ENCODE data around the gene TANGO2. TPM values are rescaled to one million over a fixed set of nuclear protein-coding genes. Genes with fewer than 3 reads are reported as not detected.

Gene TANGO2
- polyA plus RNA-seq, 1 of the 3 experiments (the other 2 are of a cell fraction): 20.7 TPM

GRCh38 chr22:19992481-19992911 lies 28.4 kb upstream of the TANGO2 start:
- H2AFZ ChIP-seq (ENCODE audit: low read depth): no peak overlapping the region
- H3K4me3 ChIP-seq (ENCODE audit: low read depth in 2 of 2, low read length in 1 of 2): no peak overlapping the region
- H3K9me2 ChIP-seq: no peaks in the 10 kb centered on the region
- ChIA-PET POLR2A (no interaction called here), CTCF (interaction anchor here (0.8 to 16.4 kb wide), 3 partner anchors 20 to 44 kb away, joined by 3 to 224 read pairs (median 15); no protein-coding TSS in a partner anchor)
- no peak overlapping the region for H3K4me2 ChIP-seq
- no peaks in the 10 kb centered on the region for H3K79me2 ChIP-seq (ENCODE audit: insufficient read depth)
- no peaks in the 10 kb centered on the region for H4K20me1 ChIP-seq (ENCODE audit: insufficient read depth)
- H3K4me1 ChIP-seq (ENCODE audit: control insufficient read depth in 1 of 2, insufficient read depth in 2 of 2, low read depth in 1 of 2, low read length in 1 of 2): peaks cover 0 to 71% of the 10 kb centered on the region in 2 experiments; a peak in 2 of 4 replicates
- no peaks in the 10 kb centered on the region for H3K27me3 ChIP-seq (ENCODE audit: insufficient read depth)
- no peaks in the 10 kb centered on the region for H3F3A ChIP-seq (replicated peaks; ENCODE audit: insufficient read depth)
- peak overlapping the region in 1 of 2 experiments; percentile 18; a peak in 1 of 4 replicates for H3K27ac ChIP-seq (ENCODE audit: low read depth in 2 of 2, low read length in 1 of 2)
- no peak for DNase-seq
- no peak overlapping the region for H3K9ac ChIP-seq
- 83% methylated on average over 1 of the region's 7 CpGs for WGBS (ENCODE audit: low lambda C conversion rate)
- no peaks in the 10 kb centered on the region for H3K36me3 ChIP-seq (replicated peaks in 1 of 2; ENCODE audit: control insufficient read depth in 1 of 2, insufficient read depth in 2 of 2, low read length in 1 of 2)
- TF ChIP-seq TEAD4 (IDR thresholded peaks at IDR 0.05; ENCODE audit: borderline replicate concordance, insufficient read depth): no peak
- TF ChIP-seq RXRA (IDR thresholded peaks at IDR 0.05; ENCODE audit: borderline replicate concordance, low read depth): no peak
- TF ChIP-seq EZH2phosphoT487 (IDR thresholded peaks at IDR 0.05; ENCODE audit: borderline replicate concordance, low read depth): no peak
- no peak for TF ChIP-seq POLR2AphosphoS5 (IDR thresholded peaks at IDR 0.05; ENCODE audit: low read depth, low read length)
- no peak for TF ChIP-seq SIN3A (IDR thresholded peaks at IDR 0.05; ENCODE audit: borderline replicate concordance, low read depth, low read length)
- TF ChIP-seq MXI1 (IDR thresholded peaks at IDR 0.05; ENCODE audit: low read depth, low read length): no peak
- TF ChIP-seq TCF12 (IDR thresholded peaks at IDR 0.05): no peak
- no peak for TF ChIP-seq SMC3 (IDR thresholded peaks at IDR 0.05; ENCODE audit: low read depth, low read length)
- H3K9me3 ChIP-seq: no peaks in the 10 kb centered on the region

DNA sequence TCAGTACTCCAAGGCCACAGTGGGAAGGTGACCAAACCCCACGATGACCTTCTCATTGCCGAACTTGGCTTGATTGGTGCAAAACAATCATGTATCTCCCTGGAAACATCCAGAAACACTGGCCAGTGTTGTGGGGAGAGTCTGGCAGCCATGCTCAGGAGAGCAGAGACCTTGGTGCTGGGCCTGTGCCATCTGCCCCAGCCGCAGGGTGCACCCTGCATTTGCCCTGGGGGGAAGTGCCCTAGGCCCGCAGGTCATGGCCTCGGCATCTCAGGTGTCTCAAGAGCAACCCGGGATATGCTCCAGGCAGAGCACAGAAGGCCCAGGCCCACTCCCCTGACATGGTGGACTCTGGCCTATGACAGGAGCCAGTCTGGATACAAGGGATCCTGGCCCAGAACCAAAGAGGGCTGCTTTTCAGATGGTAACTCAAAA lies 28.0 kb upstream of the TANGO2 start:
- no peak for TF ChIP-seq JUND (IDR thresholded peaks at IDR 0.05)
- TF ChIP-seq YY1 (IDR thresholded peaks at IDR 0.05; ENCODE audit: low read depth): no peak
- no peak for TF ChIP-seq RFX5 (IDR thresholded peaks at IDR 0.05; ENCODE audit: low read length)
- no peaks in the 10 kb centered on the region for H3F3A ChIP-seq (replicated peaks; ENCODE audit: insufficient read depth)
- H3K9me2 ChIP-seq: no peaks in the 10 kb centered on the region
- H3K4me1 ChIP-seq (ENCODE audit: control insufficient read depth in 1 of 2, insufficient read depth in 2 of 2, low read depth in 1 of 2, low read length in 1 of 2): peaks cover 0 to 75% of the 10 kb centered on the region in 2 experiments; a peak in 2 of 4 replicates
- DNase-seq: no peak
- no peaks in the 10 kb centered on the region for H4K20me1 ChIP-seq (ENCODE audit: insufficient read depth)
- POLR2A ChIA-PET: no interaction called here
- WGBS (ENCODE audit: low lambda C conversion rate): 50% methylated on average over 1 of the region's 6 CpGs
- H3K79me2 ChIP-seq (ENCODE audit: insufficient read depth): no peaks in the 10 kb centered on the region
- no peak overlapping the region for H3K9ac ChIP-seq
- H3K4me2 ChIP-seq: no peak overlapping the region
- CTCF ChIA-PET: interaction anchor here (16.4 kb wide), 1 partner anchor 19 kb away, joined by 224 read pairs; no protein-coding TSS in a partner anchor
- no peak overlapping the region for H3K4me3 ChIP-seq (ENCODE audit: low read depth in 2 of 2, low read length in 1 of 2)
- peak overlapping the region in 1 of 2 experiments; percentile 18; a peak in 1 of 4 replicates for H3K27ac ChIP-seq (ENCODE audit: low read depth in 2 of 2, low read length in 1 of 2)
- H3K9me3 ChIP-seq: no peaks in the 10 kb centered on the region
- H3K36me3 ChIP-seq (replicated peaks in 1 of 2; ENCODE audit: control insufficient read depth in 1 of 2, insufficient read depth in 2 of 2, low read length in 1 of 2): no peaks in the 10 kb centered on the region
- H2AFZ ChIP-seq (ENCODE audit: low read depth): no peak overlapping the region
- no peaks in the 10 kb centered on the region for H3K27me3 ChIP-seq (ENCODE audit: insufficient read depth)

- Histone ChIP-seq H3K79me2 (ENCODE audit: insufficient read depth) (no peaks in the 10 kb centered on the region), H3K9me3 (no peaks in the 10 kb centered on the region), H3K9me2 (no peaks in the 10 kb centered on the region), H3K4me3 (ENCODE audit: low read depth in 2 of 2, low read length in 1 of 2) (no peak overlapping the region), H3K4me2 (no peak overlapping the region), H3K9ac (no peak overlapping the region), H3F3A (replicated peaks; ENCODE audit: insufficient read depth) (no peaks in the 10 kb centered on the region), H3K36me3 (replicated peaks in 1 of 2; ENCODE audit: control insufficient read depth in 1 of 2, insufficient read depth in 2 of 2, low read length in 1 of 2) (no peaks in the 10 kb centered on the region), H4K20me1 (ENCODE audit: insufficient read depth) (no peaks in the 10 kb centered on the region), H3K4me1 (ENCODE audit: control insufficient read depth in 1 of 2, insufficient read depth in 2 of 2, low read depth in 1 of 2, low read length in 1 of 2) (peaks cover 0 to 85% of the 10 kb centered on the region in 2 experiments; a peak in 2 of 4 replicates), H3K27me3 (ENCODE audit: insufficient read depth) (no peaks in the 10 kb centered on the region), H2AFZ (ENCODE audit: low read depth) (no peak overlapping the region), H3K27ac (ENCODE audit: low read depth in 2 of 2, low read length in 1 of 2) (no peak overlapping the region)
- WGBS (ENCODE audit: low lambda C conversion rate): 93% methylated on average over 7 of the region's 7 CpGs
- ChIA-PET CTCF (no interaction called here), POLR2A (no interaction called here)
- TF ChIP-seq FOSL2 (IDR thresholded peaks at IDR 0.05; ENCODE audit: borderline replicate concordance, low read depth): no peak
- no peak for TF ChIP-seq GATA2 (CRISPR knock-in tag; IDR thresholded peaks at IDR 0.05)
- TF ChIP-seq MEF2A (IDR thresholded peaks at IDR 0.05; ENCODE audit: borderline replicate concordance, low read depth): no peak
- TF ChIP-seq MXI1 (IDR thresholded peaks at IDR 0.05; ENCODE audit: low read depth, low read length): no peak
- TF ChIP-seq, protein P1, sequence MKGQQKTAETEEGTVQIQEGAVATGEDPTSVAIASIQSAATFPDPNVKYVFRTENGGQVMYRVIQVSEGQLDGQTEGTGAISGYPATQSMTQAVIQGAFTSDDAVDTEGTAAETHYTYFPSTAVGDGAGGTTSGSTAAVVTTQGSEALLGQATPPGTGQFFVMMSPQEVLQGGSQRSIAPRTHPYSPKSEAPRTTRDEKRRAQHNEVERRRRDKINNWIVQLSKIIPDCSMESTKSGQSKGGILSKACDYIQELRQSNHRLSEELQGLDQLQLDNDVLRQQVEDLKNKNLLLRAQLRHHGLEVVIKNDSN (IDR thresholded peaks at IDR 0.05; ENCODE audit: borderline replicate concordance, low read depth): no peak
- TF ChIP-seq RAD21 (IDR thresholded peaks at IDR 0.05; ENCODE audit: low read length): no peak
- TF ChIP-seq, protein P2, sequence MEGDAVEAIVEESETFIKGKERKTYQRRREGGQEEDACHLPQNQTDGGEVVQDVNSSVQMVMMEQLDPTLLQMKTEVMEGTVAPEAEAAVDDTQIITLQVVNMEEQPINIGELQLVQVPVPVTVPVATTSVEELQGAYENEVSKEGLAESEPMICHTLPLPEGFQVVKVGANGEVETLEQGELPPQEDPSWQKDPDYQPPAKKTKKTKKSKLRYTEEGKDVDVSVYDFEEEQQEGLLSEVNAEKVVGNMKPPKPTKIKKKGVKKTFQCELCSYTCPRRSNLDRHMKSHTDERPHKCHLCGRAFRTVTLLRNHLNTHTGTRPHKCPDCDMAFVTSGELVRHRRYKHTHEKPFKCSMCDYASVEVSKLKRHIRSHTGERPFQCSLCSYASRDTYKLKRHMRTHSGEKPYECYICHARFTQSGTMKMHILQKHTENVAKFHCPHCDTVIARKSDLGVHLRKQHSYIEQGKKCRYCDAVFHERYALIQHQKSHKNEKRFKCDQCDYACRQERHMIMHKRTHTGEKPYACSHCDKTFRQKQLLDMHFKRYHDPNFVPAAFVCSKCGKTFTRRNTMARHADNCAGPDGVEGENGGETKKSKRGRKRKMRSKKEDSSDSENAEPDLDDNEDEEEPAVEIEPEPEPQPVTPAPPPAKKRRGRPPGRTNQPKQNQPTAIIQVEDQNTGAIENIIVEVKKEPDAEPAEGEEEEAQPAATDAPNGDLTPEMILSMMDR (IDR thresholded peaks at IDR 0.05): no peak
- TF ChIP-seq SIN3A (IDR thresholded peaks at IDR 0.05; ENCODE audit: borderline replicate concordance, low read depth, low read length): no peak
- TF ChIP-seq TEAD4 (IDR thresholded peaks at IDR 0.05; ENCODE audit: borderline replicate concordance, insufficient read depth): no peak
- no peak for TF ChIP-seq TAF1 (IDR thresholded peaks at IDR 0.05; ENCODE audit: borderline replicate concordance, low read depth, low read length)
- DNase-seq: no peak
Measured at GRCh38 chr22:19993926-19994325, 27.0 kb upstream of the TANGO2 start.
